SK-N-MC (cell line): ENCODE results near the gene F2.

ENCODE experiments used
- DNase-seq: peaks from one replicate; pipeline ENCODE4 v3.0.0-alpha.2; 2011; ENCODE audit warnings: low read depth, low spot score
- H3K27ac ChIP-seq: fragments of 200-600 bp; sonication (generic); 2 replicates; pipeline ENCODE4 v1.5.1; 2016; ENCODE audit warnings: mixed run types
- H3K36me3 ChIP-seq: fragments of 200-600 bp; sonication (generic); 2 replicates; pipeline ENCODE4 v1.6.1; 2017; ENCODE audit warnings: antibody characterized with exemption, low read length, mixed read lengths; ENCODE audit not compliant: insufficient read depth
- H3K4me3 ChIP-seq: fragments of 200-600 bp; sonication (generic); 2 replicates; pipeline ENCODE4 v1.5.1; 2016
- H3K9ac ChIP-seq: fragments of 200-600 bp; sonication (generic); 2 replicates; pipeline ENCODE4 v1.8.0; 2017; ENCODE audit warnings: mixed run types, mixed read lengths; ENCODE audit not compliant: insufficient read length
- H3K9me3 ChIP-seq: fragments of 200-600 bp; sonication (generic); 2 replicates; pipeline ENCODE4 v1.6.1; 2017; ENCODE audit warnings: low read depth, mild to moderate bottlenecking, antibody characterized with exemption, low read length, moderate library complexity, mixed read lengths
- EZH2 ChIP-seq: fragments of 200-600 bp; sonication (generic); IDR thresholded peaks from one replicate; pipeline ENCODE4 v1.6.1; 2017; ENCODE audit warnings: antibody characterized with exemption
- FOXP2 ChIP-seq: optimal IDR thresholded peaks from 2 replicates; pipeline ENCODE3; 2011; ENCODE audit warnings: mild to moderate bottlenecking, moderate library complexity; ENCODE audit not compliant: insufficient read depth; ENCODE audit errors: extremely low read length, control extremely low read depth
- POLR2AphosphoS5 ChIP-seq: IDR thresholded peaks from 2 replicates; pipeline ENCODE4 v1.6.1; 2012; ENCODE audit warnings: mild to moderate bottlenecking, low read depth, low read length, borderline replicate concordance

The F2 gene

GRCh38 chr11:46719543-46720218, 668 bp downstream of the F2 start:
- no peaks in the 10 kb centered on the region for H3K36me3 ChIP-seq
- no peak overlapping the region for H3K27ac ChIP-seq
- DNase-seq = no peak
- no peak overlapping the region for H3K9ac ChIP-seq
- TF ChIP-seq FOXP2 = no peak
- no peak for TF ChIP-seq EZH2
- TF ChIP-seq POLR2AphosphoS5 = no peak
- H3K4me3 ChIP-seq = no peak overlapping the region
- no peaks in the 10 kb centered on the region for H3K9me3 ChIP-seq

GRCh38 chr11:46721286-46721685, 2.3 kb downstream of the F2 start:
- Histone ChIP-seq H3K4me3 (no peak overlapping the region), H3K9me3 (no peaks in the 10 kb centered on the region), H3K36me3 (no peaks in the 10 kb centered on the region), H3K27ac (no peak overlapping the region), H3K9ac (no peak overlapping the region)
- DNase-seq = no peak
- TF ChIP-seq POLR2AphosphoS5 = no peak
- TF ChIP-seq EZH2 = no peak
- TF ChIP-seq FOXP2 = no peak

- Histone ChIP-seq H3K9me3 (no peaks in the 10 kb centered on the region), H3K9ac (no peak overlapping the region), H3K27ac (no peak overlapping the region), H3K36me3 (no peaks in the 10 kb centered on the region), H3K4me3 (no peak overlapping the region)
- DNase-seq = no peak
- TF ChIP-seq FOXP2 (no peak), EZH2 (no peak)
Measured at GRCh38 chr11:46722566-46723358, 3.7 kb downstream of the F2 start.

GRCh38 chr11:46723359-46723680, 4.3 kb downstream of the F2 start:
- no peaks in the 10 kb centered on the region for H3K9me3 ChIP-seq
- H3K9ac ChIP-seq = no peak overlapping the region
- no peaks in the 10 kb centered on the region for H3K36me3 ChIP-seq
- no peak for TF ChIP-seq EZH2
- no peak for TF ChIP-seq POLR2AphosphoS5
- TF ChIP-seq FOXP2 = no peak
- no peak overlapping the region for H3K27ac ChIP-seq
- H3K4me3 ChIP-seq = no peak overlapping the region
- no peak for DNase-seq

GRCh38 chr11:46724088-46724487, 5.1 kb downstream of the F2 start:
- no peaks in the 10 kb centered on the region for H3K36me3 ChIP-seq
- no peaks in the 10 kb centered on the region for H3K9me3 ChIP-seq
- no peak overlapping the region for H3K4me3 ChIP-seq
- DNase-seq = no peak
- H3K27ac ChIP-seq = no peak overlapping the region
- TF ChIP-seq FOXP2 = no peak
- no peak for TF ChIP-seq EZH2
- TF ChIP-seq POLR2AphosphoS5 = no peak
- H3K9ac ChIP-seq = no peak overlapping the region

GRCh38 chr11:46725338-46726205, 6.6 kb downstream of the F2 start:
- H3K9ac ChIP-seq = no peak overlapping the region
- no peak overlapping the region for H3K4me3 ChIP-seq
- no peak overlapping the region for H3K27ac ChIP-seq
- no peak for TF ChIP-seq POLR2AphosphoS5
- TF ChIP-seq EZH2 = no peak
- no peak for TF ChIP-seq FOXP2
- no peaks in the 10 kb centered on the region for H3K9me3 ChIP-seq
- DNase-seq = no peak
- no peaks in the 10 kb centered on the region for H3K36me3 ChIP-seq

GRCh38 chr11:46726206-46726862, 7.3 kb downstream of the F2 start:
- Histone ChIP-seq H3K27ac (no peak overlapping the region), H3K9me3 (no peaks in the 10 kb centered on the region), H3K9ac (no peak overlapping the region), H3K36me3 (no peaks in the 10 kb centered on the region), H3K4me3 (no peak overlapping the region)
- DNase-seq = no peak
- TF ChIP-seq FOXP2 = no peak
- no peak for TF ChIP-seq POLR2AphosphoS5
- no peak for TF ChIP-seq EZH2
